HG03103 (cell line): ENCODE results near the gene AP3B1.
"Not testable (repeated sequence)": the region's sequence is repeated elsewhere in the genome, so short reads cannot be mapped to it uniquely, and the experiment has no call there.

Source experiments
- ATAC-seq: cut with Tn5 transposase; IDR thresholded peaks from one replicate; pipeline ENCODE4 v1.9.1; 2021; ENCODE audit warnings: low read depth; ENCODE audit not compliant: unreplicated experiment

AP3B1 gene

GRCh38 chr5:78077369-78078068 is 217.0 kb downstream of the AP3B1 start:
- no peak for ATAC-seq

GRCh38 chr5:78076351-78076750 is 218.1 kb downstream of the AP3B1 start:
- ATAC-seq, result no peak

- ATAC-seq, result no peak
These were observed 219.2 kb downstream of the AP3B1 start for GRCh38 chr5:78075301-78075700.

GRCh38 chr5:78070691-78071090 is 223.8 kb downstream of the AP3B1 start:
- not testable (repeated sequence) for ATAC-seq

- ATAC-seq, result not testable (repeated sequence)
These were observed 226.9 kb downstream of the AP3B1 start for GRCh38 chr5:78067581-78067980.

- ATAC-seq, result not testable (repeated sequence)
These were observed 227.8 kb downstream of the AP3B1 start for GRCh38 chr5:78066722-78067121.

GRCh38 chr5:78065663-78066062 is 228.8 kb downstream of the AP3B1 start:
- ATAC-seq, result no peak

- no peak for ATAC-seq
These were observed 229.5 kb downstream of the AP3B1 start for GRCh38 chr5:78064941-78065472.

- ATAC-seq, result no peak
These were observed 231.0 kb downstream of the AP3B1 start for GRCh38 chr5:78063495-78063894.

- no peak for ATAC-seq
These were observed 231.9 kb downstream of the AP3B1 start for GRCh38 chr5:78062645-78063044.

GRCh38 chr5:78060421-78060820 is 234.1 kb downstream of the AP3B1 start:
- no peak for ATAC-seq

- no peak for ATAC-seq
These were observed 235.9 kb downstream of the AP3B1 start for GRCh38 chr5:78058625-78059024.

- no peak for ATAC-seq
These were observed 237.5 kb downstream of the AP3B1 start for GRCh38 chr5:78056901-78057514.

- no peak for ATAC-seq
These were observed 238.4 kb downstream of the AP3B1 start for GRCh38 chr5:78056053-78056452.

- no peak for ATAC-seq
These were observed 243.6 kb downstream of the AP3B1 start for GRCh38 chr5:78050888-78051287.

GRCh38 chr5:78046823-78047222 is 247.7 kb downstream of the AP3B1 start:
- not testable (repeated sequence) for ATAC-seq

GRCh38 chr5:78046006-78046405 is 248.5 kb downstream of the AP3B1 start:
- no peak for ATAC-seq

- no peak for ATAC-seq
These were observed 252.7 kb downstream of the AP3B1 start for GRCh38 chr5:78041805-78042204.

GRCh38 chr5:78025540-78025939 is 269.0 kb downstream of the AP3B1 start:
- ATAC-seq, result no peak

GRCh38 chr5:78019744-78020143 is 274.8 kb downstream of the AP3B1 start:
- no peak for ATAC-seq

GRCh38 chr5:78016863-78017529 is 277.5 kb downstream of the AP3B1 start:
- no peak for ATAC-seq
